H1 (cell line): ENCODE measurements around the gene C3orf18. TPM values are rescaled to one million over a fixed set of nuclear protein-coding genes. Genes with fewer than 3 reads are reported as not detected.

Experiments
- EGR1 ChIP-seq: IDR thresholded peaks from 2 replicates; pipeline ENCODE4 v1.6.1; 2011; ENCODE audit warnings: low read depth, low read length, borderline replicate concordance
- polyA plus RNA-seq, 7 experiments: library from polyadenylated mRNA; depleted of rRNA in 3 of 7; stranded (reverse) in 5 of 7; unstranded in 2 of 7; fragments of >200 nt in 5 of 7; fragments of 200-250 nt in 2 of 7; gene quantifications; 1 replicate in 5 of 7; 2 replicates in 1 of 7; 4 replicates in 1 of 7; pipeline versions ENCODE4 v1.2.1 to v1.2.3, GENCODE V29; 2011 to 2013; ENCODE audit warnings: missing spikeins in 2 of 7, mixed read lengths in 2 of 7
- total RNA-seq: library from RNA; stranded (reverse); fragmentation: NEBNext Ultra II Directional; extraction: Animal tissue kit (Norgen Biotek cat#: 25700); gene quantifications from 2 replicates; pipeline ENCODE4 v1.2.1, GENCODE V29; 2021
- TF ChIP-seq, protein P1 (sequence below), 3 experiments: IDR thresholded peaks; 1 replicate in 2 of 3; 2 replicates in 1 of 3; pipeline versions ENCODE4 v1.5.1 to v1.6.1; 2011; ENCODE audit warnings: low read length in 3 of 3, mild to moderate bottlenecking in 3 of 3, inconsistent platforms in 2 of 3, low read depth in 1 of 3, moderate library complexity in 1 of 3; ENCODE audit not compliant: insufficient read depth in 1 of 3; ENCODE audit errors: control extremely low read depth in 1 of 3

The C3orf18 gene
- total and polyA plus RNA-seq, 2 of the 8 experiments (the other 6 are each of a cell fraction or from before 2014, with no cell fraction given) = 7.5 to 15.0 TPM

DNA sequence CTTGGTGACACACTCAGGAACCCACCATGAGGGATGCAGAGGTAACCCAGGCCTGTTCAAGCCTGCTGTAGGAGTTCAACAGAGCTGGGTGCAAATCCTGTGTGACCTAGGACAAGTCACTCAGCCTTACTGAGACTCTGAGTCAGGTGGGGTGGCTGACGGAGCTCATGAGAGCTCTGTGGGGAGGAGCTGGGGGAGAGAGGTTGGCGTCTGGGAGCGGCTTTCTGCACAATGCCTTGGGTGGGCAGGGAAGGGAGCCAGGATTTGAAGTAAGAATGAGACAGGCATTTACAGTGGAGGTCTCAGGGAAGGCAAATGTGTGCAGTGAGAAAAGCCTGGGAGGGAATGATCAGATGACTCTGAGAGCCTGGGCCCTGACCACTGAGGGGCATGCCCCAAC is 18.3 kb downstream of the C3orf18 start (continued):
- TF ChIP-seq, protein P1, sequence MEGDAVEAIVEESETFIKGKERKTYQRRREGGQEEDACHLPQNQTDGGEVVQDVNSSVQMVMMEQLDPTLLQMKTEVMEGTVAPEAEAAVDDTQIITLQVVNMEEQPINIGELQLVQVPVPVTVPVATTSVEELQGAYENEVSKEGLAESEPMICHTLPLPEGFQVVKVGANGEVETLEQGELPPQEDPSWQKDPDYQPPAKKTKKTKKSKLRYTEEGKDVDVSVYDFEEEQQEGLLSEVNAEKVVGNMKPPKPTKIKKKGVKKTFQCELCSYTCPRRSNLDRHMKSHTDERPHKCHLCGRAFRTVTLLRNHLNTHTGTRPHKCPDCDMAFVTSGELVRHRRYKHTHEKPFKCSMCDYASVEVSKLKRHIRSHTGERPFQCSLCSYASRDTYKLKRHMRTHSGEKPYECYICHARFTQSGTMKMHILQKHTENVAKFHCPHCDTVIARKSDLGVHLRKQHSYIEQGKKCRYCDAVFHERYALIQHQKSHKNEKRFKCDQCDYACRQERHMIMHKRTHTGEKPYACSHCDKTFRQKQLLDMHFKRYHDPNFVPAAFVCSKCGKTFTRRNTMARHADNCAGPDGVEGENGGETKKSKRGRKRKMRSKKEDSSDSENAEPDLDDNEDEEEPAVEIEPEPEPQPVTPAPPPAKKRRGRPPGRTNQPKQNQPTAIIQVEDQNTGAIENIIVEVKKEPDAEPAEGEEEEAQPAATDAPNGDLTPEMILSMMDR (IDR thresholded peaks at IDR 0.05; ENCODE audit: control extremely low read depth in 1 of 3, insufficient read depth in 1 of 3, low read depth in 1 of 3, low read length in 3 of 3) = no peak
- TF ChIP-seq EGR1 = no peak
- TF ChIP-seq, all 59 proteins: peak for 0
